Measurements from ENCODE around the gene SH3BGRL. TPM values are rescaled to one million over a fixed set of nuclear protein-coding genes. Genes with fewer than 3 reads are reported as not detected.

The SH3BGRL gene
- 41.8 and 42.1 TPM in 2 replicates for total RNA-seq (2021)
- long read RNA-seq, transcript SH3BGRL-201 (4 exons, 1,923 nt) = major isoform, 199 of 211 reads
- long read RNA-seq, partial matches to known transcripts = 5 of 211 reads
- long read RNA-seq, other reads (novel, unspliced or antisense) = 5 of 211 reads

GRCh38 chrX:81201671-81202455, at the start of gene SH3BGRL, which contains the start of gene HMGN5:
Gene SH3BGRL, plus strand, starts transcription at chrX:81202102. Its CDS starts 99 bp downstream, at chrX:81202201.
Gene HMGN5, minus strand, starts transcription at chrX:81201913. Its CDS starts 80,364 bp downstream, at chrX:81121549.
- Histone ChIP-seq H3K79me1 (ENCODE audit: insufficient read depth, low read depth, low read length, poor library complexity, severe bottlenecking) (no peaks in the 10 kb centered on the region), H3K56ac (ENCODE audit: insufficient read length, low read depth, low read length) (no peak within 1 kb of the TSS), H3K4ac (ENCODE audit: low read depth, low read length) (no peak within 1 kb of the TSS; the same call in 1 of the 2 replicates), H3K4me2 (ENCODE audit: insufficient read depth, insufficient read length, low read length) (peak within 1 kb of the TSS; percentile 73), H4K20me1 (ENCODE audit: control insufficient read depth, insufficient read depth, insufficient read length) (no peaks in the 10 kb centered on the region), H3K14ac (ENCODE audit: insufficient read depth, low read length) (peak within 1 kb of the TSS; percentile 80; the same call in 1 of the 2 replicates), H4K8ac (replicated peaks; ENCODE audit: insufficient read length, low read depth, low read length) (no peak within 1 kb of the TSS), H2BK5ac (ENCODE audit: insufficient read length, low read length) (no peak within 1 kb of the TSS), H2BK20ac (ENCODE audit: low read depth, low read length, poor library complexity, severe bottlenecking) (no peak within 1 kb of the TSS), H2BK120ac (ENCODE audit: low read depth, low read length, poor library complexity, severe bottlenecking) (no peak within 1 kb of the TSS), H3K27ac (ENCODE audit: insufficient read length, low read depth, low read length) (peak within 1 kb of the TSS; percentile 69), H3K79me2 (ENCODE audit: insufficient read depth, low read length) (peaks cover 4% of the 10 kb centered on the region; the same call in 1 of the 2 replicates), H3K9ac (ENCODE audit: extremely low read depth, insufficient read length, low read length) (peak within 1 kb of the TSS; percentile 89), H2AK5ac (ENCODE audit: insufficient read length, low read length) (no peak within 1 kb of the TSS), H3K23me2 (ENCODE audit: insufficient read length, low read depth, low read length, poor library complexity, severe bottlenecking) (peaks cover 3% of the 10 kb centered on the region), H3K18ac (ENCODE audit: insufficient read length, low read depth, low read length) (peak within 1 kb of the TSS; percentile 86), H3T11ph (ENCODE audit: low read length) (no peak within 1 kb of the TSS), H3K4me1 (ENCODE audit: insufficient read depth, low read length) (no peaks in the 10 kb centered on the region), H4K5ac (ENCODE audit: insufficient read length, low read depth, low read length) (no peak within 1 kb of the TSS), H3K9me3 (ENCODE audit: control insufficient read depth, low read depth, low read length) (peaks cover 4% of the 10 kb centered on the region), H2AFZ (ENCODE audit: low read length) (peak within 1 kb of the TSS; percentile 90), H2BK12ac (ENCODE audit: insufficient read length, low read depth, low read length) (no peak within 1 kb of the TSS), H2BK15ac (ENCODE audit: low read depth, low read length) (no peak within 1 kb of the TSS), H4K91ac (ENCODE audit: insufficient read length, low read depth, low read length) (no peak within 1 kb of the TSS), H3K23ac (ENCODE audit: insufficient read length, low read depth, low read length) (no peak within 1 kb of the TSS), H3K27me3 (ENCODE audit: insufficient read depth, low read length) (no peaks in the 10 kb centered on the region)
- Mint-ChIP-seq H3K27ac (peak within 1 kb of the TSS; percentile 91 to 97 (median 94)), H3K9me3 (peaks cover 63 to 67% of the 10 kb centered on the region in 2 experiments), H3K27me3 (ENCODE audit: low read depth) (no peaks in the 10 kb centered on the region; the same call in 1 of the 2 replicates), H3K4me3 (peak within 1 kb of the TSS; percentile 91 to 92), H3K36me3 (ENCODE audit: insufficient read depth in 1 of 3, low read depth in 3 of 3) (peaks cover 4 to 10% (median 5%) of the 10 kb centered on the region in 3 experiments; a peak in 5 of 7 replicates), H3K4me1 (peaks cover 11 to 20% of the 10 kb centered on the region in 2 experiments; a peak in 3 of 4 replicates)
- TF ChIP-seq CTCF (conservative IDR thresholded peaks at IDR 0.05) = peak; percentile 14; the same call in 1 of the 3 replicates
- DNase-seq = peak; percentile 80
- WGBS (ENCODE audit: extremely low coverage, insufficient read length, low lambda C conversion rate) = no CpG with 5 or more reads among the region's 23 CpGs
